HG02623 (cell line): ENCODE measurements around the gene PGF.

ENCODE experiments used
- ATAC-seq: cut with Tn5 transposase; IDR thresholded peaks from one replicate; pipeline ENCODE4 v1.9.1; 2021; ENCODE audit warnings: moderate library complexity; ENCODE audit not compliant: unreplicated experiment

Gene PGF

DNA sequence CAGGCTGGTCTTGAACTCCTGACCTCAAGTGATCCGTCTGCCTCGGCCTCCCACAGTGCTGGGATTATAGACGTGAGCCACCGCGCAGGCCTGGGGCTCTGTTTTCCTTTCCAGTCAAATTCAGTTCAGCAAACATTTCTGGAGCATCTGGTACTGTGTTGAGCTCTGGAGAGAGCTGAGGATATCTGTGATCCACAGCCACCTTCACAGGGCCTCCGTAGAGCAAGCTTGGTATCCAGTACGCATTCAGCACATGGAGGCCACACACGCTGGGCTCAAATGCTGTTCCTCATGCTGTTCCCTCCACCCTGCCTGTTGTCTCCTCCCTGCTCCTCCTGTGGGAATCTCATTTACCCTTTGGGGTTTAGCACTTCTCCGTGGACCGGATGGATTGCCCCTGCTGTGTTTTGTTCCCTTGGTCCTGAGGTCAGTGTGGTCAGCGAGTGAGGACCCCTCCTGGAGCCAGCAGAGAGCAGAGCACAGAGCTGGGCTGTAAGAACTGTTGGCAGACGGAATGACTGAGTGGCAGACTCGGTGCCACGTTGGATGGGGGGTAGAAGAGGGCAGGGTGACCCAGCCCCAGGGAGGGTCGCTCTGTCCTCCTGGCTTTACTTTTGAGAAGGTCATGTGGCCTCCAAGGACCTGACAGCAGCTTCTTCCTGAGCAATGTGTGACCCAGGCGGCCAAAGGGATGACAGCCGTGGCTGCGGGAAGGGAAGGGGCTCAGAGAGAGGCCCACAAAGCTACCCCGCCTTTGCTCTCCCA, 33.2 kb downstream of the PGF start:
- ATAC-seq, result no peak

GRCh38 chr14:74921053-74921620, 34.3 kb downstream of the PGF start:
- ATAC-seq, result no peak

GRCh38 chr14:74920281-74920680, 35.1 kb downstream of the PGF start:
- no peak for ATAC-seq

GRCh38 chr14:74919421-74920165, 35.8 kb downstream of the PGF start:
- no peak for ATAC-seq

DNA sequence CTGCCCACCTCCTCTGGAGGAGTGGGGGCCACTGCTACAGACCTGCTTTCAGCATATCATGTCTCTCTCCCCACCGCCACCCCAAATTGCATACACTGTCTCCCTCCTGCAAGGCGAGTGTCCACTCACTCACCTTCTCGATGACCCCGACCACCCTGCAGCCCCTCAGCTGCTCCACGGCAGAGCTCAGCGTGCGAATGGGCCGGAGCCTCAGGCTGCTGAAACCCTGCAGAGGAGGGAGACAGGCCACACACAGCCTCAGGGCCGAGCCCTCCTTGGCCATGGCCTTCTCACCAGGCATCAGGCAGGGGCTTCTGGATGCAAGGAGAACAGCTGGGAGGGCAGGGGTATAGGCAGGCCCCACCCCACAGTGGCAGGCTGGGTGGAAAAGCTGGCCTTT, 37.0 kb downstream of the PGF start:
- no peak for ATAC-seq

DNA sequence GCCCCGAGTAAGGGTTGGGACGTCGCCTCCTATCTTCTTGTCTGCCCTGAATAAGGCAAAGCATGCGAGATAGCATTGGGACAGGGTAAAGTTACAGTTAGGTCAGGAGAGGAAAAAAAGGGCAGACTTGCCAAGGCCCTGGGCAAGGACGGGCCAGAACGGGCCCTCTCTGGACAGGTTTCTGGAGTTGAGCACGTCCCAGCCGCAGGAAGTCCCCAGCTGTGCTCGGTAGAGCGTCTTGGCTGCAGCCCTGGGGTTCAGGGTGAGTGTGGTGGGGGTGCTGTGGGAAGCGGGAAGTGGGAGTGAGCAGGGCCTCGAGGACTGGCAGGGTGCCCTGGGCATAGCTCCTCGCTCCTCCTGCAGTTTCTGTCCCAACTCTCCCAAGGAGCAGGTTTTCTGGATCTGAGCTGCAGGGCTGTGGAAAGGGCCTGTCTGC, 37.7 kb downstream of the PGF start:
- no peak for ATAC-seq

DNA sequence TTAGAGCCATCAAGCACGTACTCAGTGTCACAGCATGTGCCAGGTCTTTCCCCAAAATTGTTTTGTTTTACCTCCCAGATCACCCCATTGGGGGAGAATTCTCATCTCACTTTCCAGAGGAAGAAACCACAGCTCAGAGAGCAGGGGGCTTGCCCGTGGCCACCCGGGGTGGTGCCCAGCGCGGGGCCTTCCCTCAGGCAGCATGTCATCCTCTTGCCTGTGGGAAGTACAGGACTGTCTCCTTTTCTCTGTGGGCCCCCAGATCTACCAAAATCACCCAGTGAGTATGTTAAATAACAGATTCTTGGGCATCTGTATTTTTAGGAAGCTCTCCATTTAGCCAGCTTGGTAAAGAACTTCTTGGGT, 38.2 kb downstream of the PGF start:
- ATAC-seq, result no peak

GRCh38 chr14:74915826-74916225, 39.6 kb downstream of the PGF start:
- no peak for ATAC-seq

DNA sequence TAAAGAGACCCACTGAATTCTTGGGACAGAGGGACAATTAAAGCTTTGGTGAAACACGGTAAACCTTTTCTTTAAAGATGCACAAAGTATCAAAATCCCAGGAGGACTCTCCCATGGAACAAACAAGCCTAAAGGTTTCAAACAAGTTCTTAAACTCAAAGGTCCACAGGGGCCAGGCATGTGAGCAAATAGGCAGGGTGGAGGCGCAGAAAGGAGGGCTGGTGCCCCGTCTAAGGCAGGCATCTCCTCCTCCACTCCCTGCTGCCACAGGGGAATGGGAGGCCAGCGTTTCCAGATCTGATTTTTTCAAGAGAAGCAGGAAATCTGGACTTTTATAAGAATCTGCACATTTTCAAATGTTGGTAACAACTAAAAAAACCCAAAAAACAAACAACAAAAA, 40.0 kb downstream of the PGF start:
- no peak for ATAC-seq

GRCh38 chr14:74913986-74914573, 41.3 kb downstream of the PGF start:
- ATAC-seq, result no peak

DNA sequence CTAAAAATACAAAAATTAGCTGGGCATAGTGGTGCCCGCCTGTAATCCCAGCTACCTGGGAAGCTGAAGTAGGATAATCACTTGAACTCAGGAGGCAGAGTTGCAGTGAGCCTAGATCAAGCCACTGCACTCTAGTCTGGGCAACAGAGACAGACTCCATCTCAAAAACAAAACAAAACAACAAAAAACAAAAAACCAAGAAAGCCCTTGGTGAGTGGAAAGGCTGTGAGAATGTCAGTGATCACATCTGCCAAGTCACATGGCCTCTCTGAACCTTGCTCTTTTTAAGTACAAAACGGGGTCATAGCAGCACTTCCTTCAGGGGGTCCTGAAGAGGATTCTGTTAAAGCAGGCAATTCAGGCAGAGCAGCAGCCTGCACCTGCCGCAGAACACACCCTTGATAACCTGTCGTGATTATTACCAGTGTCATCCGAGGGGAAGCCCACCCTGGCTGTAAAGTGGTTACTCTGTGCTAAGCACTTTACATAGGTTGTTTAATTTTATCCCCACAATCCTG, 41.9 kb downstream of the PGF start:
- no peak for ATAC-seq

- no peak for ATAC-seq
Observed at GRCh38 chr14:74912801-74913200, 42.6 kb downstream of the PGF start.

- ATAC-seq, result no peak
Observed at GRCh38 chr14:74912111-74912510, 43.3 kb downstream of the PGF start.

DNA sequence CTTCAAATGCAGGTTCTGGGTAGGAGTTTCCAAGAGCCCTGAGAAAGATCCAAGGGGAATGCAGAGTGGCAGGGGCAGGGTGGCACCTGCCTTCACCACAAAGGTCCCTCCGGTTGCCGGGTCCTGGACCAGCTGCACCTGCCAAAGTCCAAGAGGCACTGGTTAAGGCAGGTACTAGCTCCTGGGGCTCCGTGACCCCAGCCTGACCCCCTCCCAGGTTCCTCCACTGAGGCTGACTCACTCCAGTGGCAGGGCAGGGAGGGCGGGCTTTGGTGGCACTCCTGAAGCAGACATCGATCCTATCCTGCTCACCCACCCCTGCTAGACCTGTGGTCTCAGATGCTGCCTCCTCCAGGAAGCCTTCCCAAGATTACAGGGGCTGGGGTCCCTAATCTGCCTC, 43.7 kb downstream of the PGF start:
- no peak for ATAC-seq

DNA sequence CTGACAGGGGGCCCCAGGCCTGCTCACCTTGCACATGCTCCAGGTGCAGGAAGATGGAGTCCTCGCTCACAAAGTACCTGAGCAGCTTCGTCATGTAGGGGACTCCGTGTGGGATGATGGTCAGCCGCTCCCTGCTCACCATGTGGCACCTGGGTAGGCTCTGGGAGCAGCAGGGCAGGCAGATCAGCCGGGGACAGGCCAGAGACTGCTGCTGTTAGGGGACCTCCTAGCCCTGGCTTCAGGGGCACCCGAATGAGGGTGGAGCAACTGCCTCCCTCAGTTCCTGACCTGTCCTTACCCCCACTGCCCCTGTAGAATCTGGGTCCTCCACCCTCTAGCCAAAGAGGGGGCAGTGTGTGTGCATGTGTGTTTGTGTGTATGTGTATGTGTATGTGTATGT, 44.2 kb downstream of the PGF start:
- ATAC-seq, result no peak

- ATAC-seq, result no peak
Observed at GRCh38 chr14:74910556-74910955, 44.8 kb downstream of the PGF start.

GRCh38 chr14:74909911-74910310, 45.5 kb downstream of the PGF start:
- no peak for ATAC-seq

- ATAC-seq, result no peak
Observed at GRCh38 chr14:74909501-74909900, 45.9 kb downstream of the PGF start.

DNA sequence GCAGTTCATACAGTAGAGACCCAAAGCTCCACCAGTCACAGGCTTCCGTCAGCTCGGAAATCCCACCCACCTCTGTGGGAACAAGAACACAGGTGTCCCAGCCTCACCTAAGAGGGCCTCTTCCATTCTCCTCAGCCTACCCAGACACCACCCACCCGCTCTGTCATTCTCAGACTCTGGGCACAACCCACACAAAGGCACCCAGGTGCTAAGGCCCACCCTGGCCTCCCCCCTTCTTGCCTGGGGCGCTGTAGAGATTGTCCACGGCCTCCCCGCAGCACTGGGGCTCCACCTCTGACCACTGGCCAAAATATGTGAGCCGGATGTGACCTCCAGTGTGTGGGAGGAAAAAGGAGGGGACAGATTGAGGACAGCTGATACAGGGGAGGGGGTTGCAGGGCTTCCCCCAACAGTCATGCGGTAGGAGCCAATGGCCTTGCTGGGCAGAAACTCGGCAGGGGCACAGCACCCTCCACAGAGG, 46.5 kb downstream of the PGF start:
- no peak for ATAC-seq

DNA sequence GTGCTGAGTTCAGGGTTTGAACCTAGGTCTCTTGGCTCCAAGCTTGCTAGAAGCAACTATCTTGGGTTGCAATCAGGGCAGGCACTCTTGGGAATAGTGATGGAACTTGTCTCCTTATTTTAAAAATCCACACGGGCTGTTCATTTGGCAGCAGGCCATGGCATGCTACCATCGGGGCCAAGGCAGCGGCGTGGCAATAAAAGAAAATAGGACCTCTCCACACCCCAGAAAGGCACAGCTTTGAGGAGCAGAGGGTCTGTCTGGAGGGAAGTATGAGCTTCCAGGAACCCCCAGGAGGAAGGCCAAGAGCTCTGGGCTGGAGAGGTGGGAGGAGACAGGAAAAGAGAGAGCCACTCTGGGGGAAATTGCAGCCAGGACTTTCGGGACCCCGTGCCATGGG, 47.7 kb downstream of the PGF start:
- no peak for ATAC-seq

DNA sequence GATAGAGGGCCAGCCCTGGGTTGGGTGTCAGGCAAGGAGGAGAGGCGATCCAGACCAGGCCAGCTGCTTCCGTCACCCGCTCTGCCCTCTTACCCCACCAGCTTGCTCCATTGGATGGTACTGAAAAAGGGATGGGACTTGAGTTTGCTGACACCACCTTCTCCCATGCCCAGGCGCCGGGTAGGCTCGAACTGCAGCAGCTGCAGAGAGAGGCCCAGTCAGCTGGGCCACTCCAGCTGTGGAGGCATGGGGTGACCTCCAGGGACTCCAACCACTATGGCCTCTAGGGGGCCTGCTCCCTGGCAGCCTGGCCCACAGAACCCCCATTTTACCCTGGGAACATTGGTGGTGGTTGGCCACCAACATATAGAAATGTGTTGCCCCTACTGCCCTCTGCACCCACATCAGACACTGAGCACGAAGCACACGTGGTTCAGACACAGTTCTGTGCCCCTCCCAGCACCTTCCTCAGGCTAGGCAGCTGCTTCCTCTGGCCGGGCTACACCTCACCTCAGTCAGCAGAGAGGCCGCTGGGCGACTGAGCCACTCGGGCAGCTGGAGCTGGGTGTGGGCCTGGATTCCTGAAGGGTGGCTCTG, 48.4 kb downstream of the PGF start:
- ATAC-seq, result no peak
